ENCODE measurements around the gene HOXB8. TPM values are rescaled to one million over a fixed set of nuclear protein-coding genes. Genes with fewer than 3 reads are reported as not detected.

HOXB8 gene
- total RNA-seq, 2 donors from 2014 or later, result not detected

GRCh38 chr17:48564188-48565021 is 50.7 kb downstream of the HOXB8 start:
- Histone ChIP-seq H3K4me3 (ENCODE audit: low read length) (peak overlapping the region; percentile 71), H3K27ac (ENCODE audit: low read depth, low read length) (no peak overlapping the region), H3K4me1 (ENCODE audit: control insufficient read depth, insufficient read depth, low read length) (peaks cover 2% of the 10 kb centered on the region), H3K36me3 (ENCODE audit: control insufficient read depth, insufficient read depth, low read length) (no peaks in the 10 kb centered on the region), H3K9ac (ENCODE audit: extremely low read depth, low read length, poor library complexity, severe bottlenecking) (no peak overlapping the region), H3K27me3 (ENCODE audit: control insufficient read depth, insufficient read depth, low read length, poor library complexity, severe bottlenecking) (peaks cover 99% of the 10 kb centered on the region), H3K9me3 (ENCODE audit: control insufficient read depth, low read length) (peaks cover 13% of the 10 kb centered on the region)
- H3K4me1 Mint-ChIP-seq, result peaks cover 4% of the 10 kb centered on the region
- peaks cover 46% of the 10 kb centered on the region for H3K27me3 Mint-ChIP-seq (ENCODE audit: insufficient read depth)
- TF ChIP-seq, protein P1, sequence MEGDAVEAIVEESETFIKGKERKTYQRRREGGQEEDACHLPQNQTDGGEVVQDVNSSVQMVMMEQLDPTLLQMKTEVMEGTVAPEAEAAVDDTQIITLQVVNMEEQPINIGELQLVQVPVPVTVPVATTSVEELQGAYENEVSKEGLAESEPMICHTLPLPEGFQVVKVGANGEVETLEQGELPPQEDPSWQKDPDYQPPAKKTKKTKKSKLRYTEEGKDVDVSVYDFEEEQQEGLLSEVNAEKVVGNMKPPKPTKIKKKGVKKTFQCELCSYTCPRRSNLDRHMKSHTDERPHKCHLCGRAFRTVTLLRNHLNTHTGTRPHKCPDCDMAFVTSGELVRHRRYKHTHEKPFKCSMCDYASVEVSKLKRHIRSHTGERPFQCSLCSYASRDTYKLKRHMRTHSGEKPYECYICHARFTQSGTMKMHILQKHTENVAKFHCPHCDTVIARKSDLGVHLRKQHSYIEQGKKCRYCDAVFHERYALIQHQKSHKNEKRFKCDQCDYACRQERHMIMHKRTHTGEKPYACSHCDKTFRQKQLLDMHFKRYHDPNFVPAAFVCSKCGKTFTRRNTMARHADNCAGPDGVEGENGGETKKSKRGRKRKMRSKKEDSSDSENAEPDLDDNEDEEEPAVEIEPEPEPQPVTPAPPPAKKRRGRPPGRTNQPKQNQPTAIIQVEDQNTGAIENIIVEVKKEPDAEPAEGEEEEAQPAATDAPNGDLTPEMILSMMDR (conservative IDR thresholded peaks at IDR 0.05), result no peak
- H3K9me3 Mint-ChIP-seq, result no peaks in the 10 kb centered on the region
- H3K4me3 Mint-ChIP-seq, result peak overlapping the region; percentile 13
- H3K36me3 Mint-ChIP-seq (ENCODE audit: low read depth), result no peaks in the 10 kb centered on the region
- peak; percentile 82 for DNase-seq
- 1% methylated on average over 16 to 73 of the region's 73 CpGs for WGBS, 2 experiments (ENCODE audit: insufficient coverage in 1 of 2, insufficient read length in 1 of 2)
- no peak overlapping the region for H3K27ac Mint-ChIP-seq

DNA sequence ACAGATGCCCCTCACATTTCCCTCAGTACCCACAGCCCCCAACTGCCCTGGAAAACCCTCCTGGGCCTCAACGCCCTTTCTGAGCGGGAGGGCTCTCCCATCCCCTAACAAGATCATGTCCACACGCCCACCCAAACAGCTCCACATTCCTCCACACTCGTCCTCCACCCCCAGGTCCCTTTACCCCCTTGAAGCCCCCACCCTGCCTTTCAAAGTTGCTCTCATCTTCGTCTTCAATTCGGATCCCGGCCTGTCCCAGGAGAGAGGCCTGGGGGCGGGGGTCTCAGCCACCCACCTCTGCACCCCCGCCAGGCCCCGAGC is 51.3 kb downstream of the HOXB8 start:
- Histone ChIP-seq H3K4me3 (ENCODE audit: low read length) (no peak overlapping the region), H3K9me3 (ENCODE audit: control insufficient read depth, low read length) (peaks cover 13% of the 10 kb centered on the region), H3K27me3 (ENCODE audit: control insufficient read depth, insufficient read depth, low read length, poor library complexity, severe bottlenecking) (peaks cover 99% of the 10 kb centered on the region), H3K9ac (ENCODE audit: extremely low read depth, low read length, poor library complexity, severe bottlenecking) (no peak overlapping the region), H3K4me1 (ENCODE audit: control insufficient read depth, insufficient read depth, low read length) (peaks cover 2% of the 10 kb centered on the region), H3K36me3 (ENCODE audit: control insufficient read depth, insufficient read depth, low read length) (no peaks in the 10 kb centered on the region), H3K27ac (ENCODE audit: low read depth, low read length) (no peak overlapping the region)
- DNase-seq, result no peak
- Mint-ChIP-seq H3K4me3 (no peak overlapping the region), H3K9me3 (no peaks in the 10 kb centered on the region), H3K27ac (no peak overlapping the region), H3K4me1 (peaks cover 4% of the 10 kb centered on the region), H3K27me3 (ENCODE audit: insufficient read depth) (peaks cover 52% of the 10 kb centered on the region), H3K36me3 (ENCODE audit: low read depth) (no peaks in the 10 kb centered on the region)
- TF ChIP-seq, protein P1 (conservative IDR thresholded peaks at IDR 0.05), result no peak
- WGBS, 2 experiments (ENCODE audit: insufficient coverage in 1 of 2, insufficient read length in 1 of 2), result 0 to 7% methylated on average over 3 to 10 of the region's 10 CpGs

- peaks cover 56% of the 10 kb centered on the region for H3K27me3 Mint-ChIP-seq (ENCODE audit: insufficient read depth)
- Histone ChIP-seq H3K36me3 (ENCODE audit: control insufficient read depth, insufficient read depth, low read length) (no peaks in the 10 kb centered on the region), H3K9me3 (ENCODE audit: control insufficient read depth, low read length) (peaks cover 13% of the 10 kb centered on the region), H3K27ac (ENCODE audit: low read depth, low read length) (no peak overlapping the region), H3K4me1 (ENCODE audit: control insufficient read depth, insufficient read depth, low read length) (peaks cover under 1% of the 10 kb centered on the region), H3K27me3 (ENCODE audit: control insufficient read depth, insufficient read depth, low read length, poor library complexity, severe bottlenecking) (peaks cover 99% of the 10 kb centered on the region), H3K9ac (ENCODE audit: extremely low read depth, low read length, poor library complexity, severe bottlenecking) (no peak overlapping the region), H3K4me3 (ENCODE audit: low read length) (no peak overlapping the region)
- TF ChIP-seq, protein P1 (conservative IDR thresholded peaks at IDR 0.05), result no peak
- WGBS, 2 experiments (ENCODE audit: insufficient coverage in 1 of 2, insufficient read length in 1 of 2), result 19 to 23% methylated on average over 4 to 6 of the region's 6 CpGs
- no peak overlapping the region for H3K27ac Mint-ChIP-seq
- H3K4me1 Mint-ChIP-seq, result peaks cover 2% of the 10 kb centered on the region
- no peaks in the 10 kb centered on the region for H3K9me3 Mint-ChIP-seq
- no peak overlapping the region for H3K4me3 Mint-ChIP-seq
- H3K36me3 Mint-ChIP-seq (ENCODE audit: low read depth), result no peaks in the 10 kb centered on the region
- DNase-seq, result no peak
Observed at GRCh38 chr17:48563385-48563838, 51.7 kb downstream of the HOXB8 start.
